Upper lobe of left lung (tissue), 4 donors: Measurements from ENCODE around the gene PSME2.

ENCODE experiments used
- CTCF ChIP-seq, 6 experiments: fragments of 450-650 bp in 4 of 6; fragments of 200-600 bp in 2 of 6; sonication (generic) in 2 of 6; IDR thresholded peaks; one replicate each; pipeline ENCODE4 v1.5.1; 2016 to 2019; ENCODE audit warnings: antibody characterized with exemption in 6 of 6
- EP300 ChIP-seq, 4 donors: sonication (generic); formaldehyde crosslinking; IDR thresholded peaks; one replicate each; pipeline ENCODE4 v1.5.1; 2017; ENCODE audit warnings: antibody characterized with exemption in 4 of 4, control low read depth in 2 of 4
- POLR2A ChIP-seq, 4 donors: fragments of 450-650 bp; IDR thresholded peaks; one replicate each; pipeline ENCODE4 v1.5.1; 2016 to 2017; ENCODE audit warnings: antibody characterized with exemption in 4 of 4, mild to moderate bottlenecking in 2 of 4
- POLR2AphosphoS5 ChIP-seq, 2 donors: sonication (generic); formaldehyde crosslinking; IDR thresholded peaks; one replicate each; pipeline ENCODE4 v1.5.1; 2017; ENCODE audit warnings: antibody characterized with exemption in 2 of 2

GRCh38 chr14:24184104-24184970 lies 37.9 kb upstream of the PSME2 start:
- no peak for TF ChIP-seq CTCF (IDR thresholded peaks at IDR 0.05)
- no peak for TF ChIP-seq POLR2A (IDR thresholded peaks at IDR 0.05)
- TF ChIP-seq POLR2AphosphoS5 (IDR thresholded peaks at IDR 0.05) = no peak
- no peak for TF ChIP-seq EP300 (IDR thresholded peaks at IDR 0.05)
